NCI-H1930 (cell line): ENCODE results near the gene LTA4H.

Source experiments
- DNase-seq, 2 experiments: peaks; one replicate each; lab custom pipeline; 2025; lab: John Stamatoyannopoulos, UW

The LTA4H gene

GRCh38 chr12:95956557-95957145, 78.7 kb downstream of the LTA4H start:
- no peak for DNase-seq

GRCh38 chr12:95955549-95956159, 79.7 kb downstream of the LTA4H start:
- no peak for DNase-seq

GRCh38 chr12:95953000-95953399, 82.4 kb downstream of the LTA4H start:
- DNase-seq, result no peak

GRCh38 chr12:95951515-95951914, 83.9 kb downstream of the LTA4H start:
- DNase-seq, result no peak
